Fibroblast of villous mesenchyme (primary cell): ENCODE results near the gene DUSP1. TPM values are rescaled to one million over a fixed set of nuclear protein-coding genes. Genes with fewer than 3 reads are reported as not detected.
A peak's percentile ranks its signal among the peaks of the same experiment; 100 is the strongest.

Experiments used
- DNase-seq: peaks from one replicate; pipeline ENCODE4 v3.0.0-alpha.2; 2010; ENCODE audit warnings: low read depth
- H3K4me3 ChIP-seq: 2 replicates; pipeline ENCODE4 v1.5.1; 2011; ENCODE audit warnings: low read depth, mild to moderate bottlenecking, low read length
- CTCF ChIP-seq: IDR thresholded peaks from 2 replicates; pipeline ENCODE4 v1.5.1; 2012; ENCODE audit warnings: low read depth, mild to moderate bottlenecking, low read length; ENCODE audit not compliant: insufficient read depth
- total RNA-seq: library from RNA; depleted of rRNA; stranded (reverse); fragments of >200 nt; gene quantifications from 2 replicates; pipeline ENCODE4 v1.2.3, GENCODE V29; 2012

Gene DUSP1
- total RNA-seq: 98.2 and 246 TPM in 2 replicates

GRCh38 chr5:172770675-172771438 lies at the start of gene DUSP1:
DUSP1 (minus strand) TSS chr5:172771195; CDS start chr5:172770952, 243 bp downstream.
- peak; percentile 99 for DNase-seq
- peak within 1 kb of the TSS; percentile 98 for H3K4me3 ChIP-seq
- peak; percentile 39 for TF ChIP-seq CTCF

GRCh38 chr5:172820046-172820767 lies 49.2 kb upstream of the DUSP1 start:
- H3K4me3 ChIP-seq: no peak overlapping the region
- TF ChIP-seq CTCF: no peak
- peak; percentile 80 for DNase-seq

- TF ChIP-seq CTCF: no peak
- DNase-seq: no peak
- no peak overlapping the region for H3K4me3 ChIP-seq
Observed at GRCh38 chr5:172819569-172819968, 48.6 kb upstream of the DUSP1 start.

GRCh38 chr5:172818081-172818480 lies 47.1 kb upstream of the DUSP1 start:
- no peak for TF ChIP-seq CTCF
- DNase-seq: no peak
- no peak overlapping the region for H3K4me3 ChIP-seq

GRCh38 chr5:172817664-172818063 lies 46.7 kb upstream of the DUSP1 start:
- H3K4me3 ChIP-seq: no peak overlapping the region
- DNase-seq: no peak
- no peak for TF ChIP-seq CTCF

- peak overlapping the region; percentile 24 for H3K4me3 ChIP-seq
- peak; percentile 84 for DNase-seq
- TF ChIP-seq CTCF: no peak
Observed at GRCh38 chr5:172816925-172817562, 46.0 kb upstream of the DUSP1 start.
